ENCODE data around the gene KRTAP5-10.

DNA sequence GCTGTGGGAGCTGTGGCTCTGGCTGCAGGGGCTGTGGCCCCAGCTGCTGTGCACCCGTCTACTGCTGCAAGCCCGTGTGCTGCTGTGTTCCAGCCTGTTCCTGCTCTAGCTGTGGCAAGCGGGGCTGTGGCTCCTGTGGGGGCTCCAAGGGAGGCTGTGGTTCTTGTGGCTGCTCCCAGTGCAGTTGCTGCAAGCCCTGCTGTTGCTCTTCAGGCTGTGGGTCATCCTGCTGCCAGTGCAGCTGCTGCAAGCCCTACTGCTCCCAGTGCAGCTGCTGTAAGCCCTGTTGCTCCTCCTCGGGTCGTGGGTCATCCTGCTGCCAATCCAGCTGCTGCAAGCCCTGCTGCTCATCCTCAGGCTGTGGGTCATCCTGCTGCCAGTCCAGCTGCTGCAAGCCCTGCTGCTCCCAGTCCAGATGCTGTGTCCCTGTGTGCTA lies 16.6 kb upstream of the KRTAP5-10 start:
- no peak for TF ChIP-seq CTCF (IDR thresholded peaks at IDR 0.05; ENCODE audit: insufficient read depth, low read length)
- TF ChIP-seq POLR2AphosphoS5 (IDR thresholded peaks at IDR 0.05; ENCODE audit: low read depth) = peak; percentile 93
- TF ChIP-seq, protein P1, sequence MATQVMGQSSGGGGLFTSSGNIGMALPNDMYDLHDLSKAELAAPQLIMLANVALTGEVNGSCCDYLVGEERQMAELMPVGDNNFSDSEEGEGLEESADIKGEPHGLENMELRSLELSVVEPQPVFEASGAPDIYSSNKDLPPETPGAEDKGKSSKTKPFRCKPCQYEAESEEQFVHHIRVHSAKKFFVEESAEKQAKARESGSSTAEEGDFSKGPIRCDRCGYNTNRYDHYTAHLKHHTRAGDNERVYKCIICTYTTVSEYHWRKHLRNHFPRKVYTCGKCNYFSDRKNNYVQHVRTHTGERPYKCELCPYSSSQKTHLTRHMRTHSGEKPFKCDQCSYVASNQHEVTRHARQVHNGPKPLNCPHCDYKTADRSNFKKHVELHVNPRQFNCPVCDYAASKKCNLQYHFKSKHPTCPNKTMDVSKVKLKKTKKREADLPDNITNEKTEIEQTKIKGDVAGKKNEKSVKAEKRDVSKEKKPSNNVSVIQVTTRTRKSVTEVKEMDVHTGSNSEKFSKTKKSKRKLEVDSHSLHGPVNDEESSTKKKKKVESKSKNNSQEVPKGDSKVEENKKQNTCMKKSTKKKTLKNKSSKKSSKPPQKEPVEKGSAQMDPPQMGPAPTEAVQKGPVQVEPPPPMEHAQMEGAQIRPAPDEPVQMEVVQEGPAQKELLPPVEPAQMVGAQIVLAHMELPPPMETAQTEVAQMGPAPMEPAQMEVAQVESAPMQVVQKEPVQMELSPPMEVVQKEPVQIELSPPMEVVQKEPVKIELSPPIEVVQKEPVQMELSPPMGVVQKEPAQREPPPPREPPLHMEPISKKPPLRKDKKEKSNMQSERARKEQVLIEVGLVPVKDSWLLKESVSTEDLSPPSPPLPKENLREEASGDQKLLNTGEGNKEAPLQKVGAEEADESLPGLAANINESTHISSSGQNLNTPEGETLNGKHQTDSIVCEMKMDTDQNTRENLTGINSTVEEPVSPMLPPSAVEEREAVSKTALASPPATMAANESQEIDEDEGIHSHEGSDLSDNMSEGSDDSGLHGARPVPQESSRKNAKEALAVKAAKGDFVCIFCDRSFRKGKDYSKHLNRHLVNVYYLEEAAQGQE (IDR thresholded peaks at IDR 0.05; ENCODE audit: insufficient replicate concordance, low read depth) = no peak
- no peak for TF ChIP-seq GABPA (IDR thresholded peaks at IDR 0.05; ENCODE audit: low read depth)
- TF ChIP-seq SPI1 (IDR thresholded peaks at IDR 0.05; ENCODE audit: borderline replicate concordance, low read depth) = no peak
